B cell (primary cell): Measurements from ENCODE around the gene INTS3. TPM values are rescaled to one million over a fixed set of nuclear protein-coding genes. Genes with fewer than 3 reads are reported as not detected.

Source experiments
- ATAC-seq: fragments of 200-7000 bp; cut with Tn5 transposase; one replicate; pipeline ENCODE4 v1.10.0; 2021; ENCODE audit warnings: low read depth, mild to moderate bottlenecking, moderate number of reproducible peaks, moderate library complexity
- CTCF ChIA-PET: fragments of 350-600 bp; sonication (Branson Sonifier 250); formaldehyde crosslinking; loops from one replicate; lab custom pipeline; 2021; ENCODE audit warnings: antibody characterized with exemption, inconsistent platforms; lab: Charles Lee
- POLR2A ChIA-PET: fragments of 350-600 bp; sonication (Branson Sonifier 250); formaldehyde crosslinking; loops from one replicate; lab custom pipeline; 2021; ENCODE audit warnings: antibody characterized with exemption; lab: Charles Lee
- DNase-seq: peaks from one replicate; pipeline ENCODE4 v3.0.0; 2013
- H2AFZ ChIP-seq: 2 replicates; pipeline ENCODE4 v1.6.1; 2012; ENCODE audit warnings: mild to moderate bottlenecking, low read depth, low read length; ENCODE audit not compliant: insufficient read depth, poor library complexity, severe bottlenecking
- H3K27ac ChIP-seq, 2 donors: 1 replicate in 1 of 2; 2 replicates in 1 of 2; pipeline ENCODE4 v1.5.1; 2012 to 2013; ENCODE audit warnings: low read length in 2 of 2, mild to moderate bottlenecking in 2 of 2, moderate library complexity in 1 of 2
- H3K27me3 ChIP-seq, 4 experiments: fragments of 200-600 bp in 1 of 4; sonication (generic) in 1 of 4; replicated peaks in 1 of 4; 1 replicate in 2 of 4; 2 replicates in 2 of 4; pipeline versions ENCODE4 v1.6.1 to v1.7.0; 2013 to 2016; ENCODE audit warnings: low read length in 3 of 4, mild to moderate bottlenecking in 2 of 4, mixed read lengths in 1 of 4, moderate library complexity in 1 of 4; ENCODE audit not compliant: insufficient read depth in 4 of 4, control insufficient read depth in 3 of 4; ENCODE audit errors: control extremely low read depth in 1 of 4
- H3K36me3 ChIP-seq, 2 experiments: replicated peaks in 1 of 2; 1 replicate in 1 of 2; 2 replicates in 1 of 2; pipeline versions ENCODE4 v1.6.1 to v1.7.1; 2013; ENCODE audit warnings: low read length in 1 of 2; ENCODE audit not compliant: insufficient read depth in 2 of 2, control insufficient read depth in 1 of 2; ENCODE audit errors: control extremely low read depth in 1 of 2, extremely low read depth in 1 of 2
- H3K4me1 ChIP-seq, 2 donors: fragments of 200-600 bp in 1 of 2; sonication (generic) in 1 of 2; 1 replicate in 1 of 2; 2 replicates in 1 of 2; pipeline versions ENCODE4 v1.5.1 to v1.6.1; 2013 to 2017; ENCODE audit warnings: low read length in 2 of 2; ENCODE audit not compliant: control insufficient read depth in 2 of 2, insufficient read depth in 2 of 2
- H3K4me2 ChIP-seq: replicated peaks from 2 replicates; pipeline ENCODE3; 2012; ENCODE audit warnings: mild to moderate bottlenecking, low read depth, low read length; ENCODE audit not compliant: poor library complexity, severe bottlenecking
- H3K4me3 ChIP-seq, 5 experiments: fragments of 200-600 bp in 1 of 5; sonication (generic) in 1 of 5; 1 replicate in 3 of 5; 2 replicates in 2 of 5; pipeline versions ENCODE4 v1.5.1 to v1.7.0; 2011 to 2016; ENCODE audit warnings: low read length in 4 of 5, mild to moderate bottlenecking in 4 of 5, low read depth in 2 of 5, control low read depth in 1 of 5, moderate library complexity in 1 of 5; ENCODE audit not compliant: insufficient read depth in 1 of 5; ENCODE audit errors: control extremely low read depth in 1 of 5, extremely low read depth in 1 of 5
- H3K79me2 ChIP-seq: fragments of 200-600 bp; sonication (generic); one replicate; pipeline ENCODE4 v1.6.0; 2016; ENCODE audit warnings: low read length; ENCODE audit not compliant: control insufficient read depth, insufficient read depth
- H3K9ac ChIP-seq: fragments of 200-600 bp; sonication (generic); 2 replicates; pipeline ENCODE4 v1.6.1; 2017; ENCODE audit warnings: mild to moderate bottlenecking, low read length, moderate library complexity
- H3K9me3 ChIP-seq, 3 donors: one replicate each; pipeline versions ENCODE4 v1.6.1 to v1.7.1; 2013; ENCODE audit warnings: low read length in 2 of 3; ENCODE audit not compliant: control insufficient read depth in 2 of 3, insufficient read depth in 1 of 3; ENCODE audit errors: control extremely low read depth in 1 of 3
- H4K20me1 ChIP-seq: 2 replicates; pipeline ENCODE4 v1.6.0; 2012; ENCODE audit warnings: mild to moderate bottlenecking, low read length; ENCODE audit not compliant: insufficient read depth, control insufficient read depth, poor library complexity, severe bottlenecking
- H3K27ac Mint-ChIP-seq: one replicate; pipeline ENCODE4 v1.8.0; 2021; ENCODE audit warnings: mixed read lengths
- H3K27me3 Mint-ChIP-seq: one replicate; pipeline ENCODE4 v1.8.0; 2021; ENCODE audit warnings: mixed read lengths
- H3K4me1 Mint-ChIP-seq: one replicate; pipeline ENCODE4 v1.8.0; 2021; ENCODE audit warnings: mixed read lengths
- H3K4me3 Mint-ChIP-seq: one replicate; pipeline ENCODE4 v1.8.0; 2021; ENCODE audit warnings: mixed read lengths
- H3K9me3 Mint-ChIP-seq: one replicate; pipeline ENCODE4 v1.8.0; 2022; ENCODE audit warnings: mixed read lengths; ENCODE audit not compliant: insufficient read depth
- EZH2 ChIP-seq: IDR thresholded peaks from 2 replicates; pipeline ENCODE4 v1.6.1; 2012; ENCODE audit warnings: borderline replicate concordance, low read depth, mild to moderate bottlenecking, moderate library complexity, low read length; ENCODE audit not compliant: insufficient read depth, poor library complexity, severe bottlenecking
- WGBS: methylation state at CpG from one replicate; pipeline ENCODE4 v1.1.5; 2013; ENCODE audit warnings: missing lambda C conversion rate; ENCODE audit not compliant: insufficient coverage; 5-methylcytosine and 5-hydroxymethylcytosine counted together
- intact Hi-C: fragments of 100-400 bp; cut with micrococcal nuclease; formaldehyde crosslinking; loops from one replicate; pipeline ENCODE4 v1.10.0; 2022
- polyA plus RNA-seq: library from polyadenylated mRNA; depleted of rRNA; stranded (reverse); fragments of >200 nt; gene quantifications from 2 replicates; pipeline ENCODE4 v1.2.3, GENCODE V29; 2012
- total RNA-seq, 2 donors: library from RNA; stranded (reverse); fragments of 120-200 nt in 1 of 2; gene quantifications; 1 replicate in 1 of 2; 2 replicates in 1 of 2; pipeline versions ENCODE4 v1.2.3 to v1.2.4, GENCODE V29; 2013 to 2022
- TF ChIP-seq, protein P1 (sequence below): fragments of 200-600 bp; IDR thresholded peaks from one replicate; pipeline ENCODE4 v1.8.0; 2022; ENCODE audit warnings: antibody characterized with exemption, mild to moderate bottlenecking

INTS3 gene
- total and polyA plus RNA-seq, 2 donors (not counting 1 experiment from before 2014, with no cell fraction given), result 69.1 to 84.1 TPM

DNA sequence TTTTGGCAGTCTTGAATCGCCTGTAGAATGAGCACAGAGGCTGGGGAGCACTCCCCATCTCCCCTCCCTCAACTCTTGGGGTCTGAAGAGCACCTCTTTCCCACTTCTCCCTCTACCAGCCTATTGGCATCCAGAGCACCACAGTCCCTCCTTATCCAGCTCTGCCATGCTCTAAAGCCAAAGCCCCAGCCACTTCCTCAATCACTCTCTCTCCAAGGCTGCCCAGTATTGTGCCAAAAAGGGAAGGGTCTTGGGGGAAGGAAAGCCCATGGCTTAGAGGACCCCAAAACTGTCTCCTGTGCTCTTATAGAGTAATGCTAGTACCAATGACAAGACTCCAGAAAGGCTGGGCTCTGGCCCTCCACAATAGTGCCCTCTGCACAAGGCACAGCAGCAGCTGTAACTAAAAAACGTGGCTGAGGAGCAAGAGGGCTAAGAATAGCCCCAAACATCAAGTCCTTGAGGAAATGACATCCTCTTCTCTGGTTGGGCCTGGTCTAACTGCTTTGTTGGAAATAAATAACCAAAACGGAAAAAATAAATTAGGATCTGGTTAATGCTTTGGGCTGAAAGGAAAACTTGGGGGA is 75.7 kb downstream of the INTS3 start:
- Histone ChIP-seq H4K20me1 (no peaks in the 10 kb centered on the region), H3K27ac (peak overlapping the region in 1 of 2 donors; percentile 7), H2AFZ (no peak overlapping the region), H3K4me3 (no peak overlapping the region), H3K4me1 (peaks cover 22 to 33% of the 10 kb centered on the region in 2 donors), H3K36me3 (peaks cover 0 to 18% of the 10 kb centered on the region in 2 experiments), H3K9ac (no peak overlapping the region), H3K27me3 (no peaks in the 10 kb centered on the region), H3K4me2 (no peak overlapping the region), H3K9me3 (no peaks in the 10 kb centered on the region), H3K79me2 (peaks cover 18% of the 10 kb centered on the region)
- peaks cover 30% of the 10 kb centered on the region for H3K4me1 Mint-ChIP-seq
- WGBS, result 65% methylated on average over 3 of the region's 3 CpGs
- no peak overlapping the region for H3K4me3 Mint-ChIP-seq
- peak overlapping the region; percentile 74 for H3K27ac Mint-ChIP-seq
- ChIA-PET POLR2A (interaction anchor here (0.9 kb wide), 1 partner anchor 187 kb away, joined by 3 read pairs; the partner anchor contains the start of gene RPS27), CTCF (interaction anchor here (1.6 to 5.4 kb wide), 2 partner anchors 116 to 183 kb away, joined by 4 to 39 read pairs; partner anchors contain the start of gene RAB13)
- ATAC-seq (no peak), DNase-seq (no peak)
- no peak for TF ChIP-seq EZH2
- TF ChIP-seq, protein P1, sequence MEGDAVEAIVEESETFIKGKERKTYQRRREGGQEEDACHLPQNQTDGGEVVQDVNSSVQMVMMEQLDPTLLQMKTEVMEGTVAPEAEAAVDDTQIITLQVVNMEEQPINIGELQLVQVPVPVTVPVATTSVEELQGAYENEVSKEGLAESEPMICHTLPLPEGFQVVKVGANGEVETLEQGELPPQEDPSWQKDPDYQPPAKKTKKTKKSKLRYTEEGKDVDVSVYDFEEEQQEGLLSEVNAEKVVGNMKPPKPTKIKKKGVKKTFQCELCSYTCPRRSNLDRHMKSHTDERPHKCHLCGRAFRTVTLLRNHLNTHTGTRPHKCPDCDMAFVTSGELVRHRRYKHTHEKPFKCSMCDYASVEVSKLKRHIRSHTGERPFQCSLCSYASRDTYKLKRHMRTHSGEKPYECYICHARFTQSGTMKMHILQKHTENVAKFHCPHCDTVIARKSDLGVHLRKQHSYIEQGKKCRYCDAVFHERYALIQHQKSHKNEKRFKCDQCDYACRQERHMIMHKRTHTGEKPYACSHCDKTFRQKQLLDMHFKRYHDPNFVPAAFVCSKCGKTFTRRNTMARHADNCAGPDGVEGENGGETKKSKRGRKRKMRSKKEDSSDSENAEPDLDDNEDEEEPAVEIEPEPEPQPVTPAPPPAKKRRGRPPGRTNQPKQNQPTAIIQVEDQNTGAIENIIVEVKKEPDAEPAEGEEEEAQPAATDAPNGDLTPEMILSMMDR, result no peak
- intact Hi-C loops, result loop anchor here (2.0 kb wide), 2 partner anchors 13 to 21 kb away; no protein-coding TSS in a partner anchor
- H3K9me3 Mint-ChIP-seq, result no peaks in the 10 kb centered on the region
- H3K27me3 Mint-ChIP-seq, result no peaks in the 10 kb centered on the region

DNA sequence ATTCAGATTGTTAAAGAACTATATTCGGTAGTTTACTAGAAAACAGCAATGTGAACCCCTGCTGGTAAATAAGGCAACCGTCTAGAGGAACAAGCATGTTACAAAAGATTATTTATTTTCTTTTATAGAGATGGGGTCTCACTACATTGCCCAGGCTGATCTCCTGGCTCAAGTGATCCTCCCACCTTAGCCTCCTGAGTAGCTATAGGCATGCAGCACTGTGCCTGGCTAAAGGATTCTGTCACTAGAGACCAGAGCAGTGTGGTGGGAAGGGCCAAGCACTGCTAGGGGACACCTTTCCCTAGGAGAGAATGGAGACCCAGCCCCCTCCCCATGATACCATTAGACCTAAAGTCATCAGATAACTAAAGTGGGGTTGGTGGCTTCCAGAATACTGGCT is 76.3 kb downstream of the INTS3 start:
- CTCF ChIA-PET, result interaction anchor here (5.4 kb wide), 1 partner anchor 182 kb away, joined by 39 read pairs; the partner anchor contains the start of gene RAB13
- Histone ChIP-seq H2AFZ (no peak overlapping the region), H3K4me2 (no peak overlapping the region)

More for the DNA sequence above, 76.3 kb downstream of the INTS3 start:
- no peaks in the 10 kb centered on the region for H3K9me3 Mint-ChIP-seq
- Histone ChIP-seq H3K4me3 (no peak overlapping the region), H3K36me3 (peaks cover 2 to 21% of the 10 kb centered on the region in 2 experiments), H3K9ac (no peak overlapping the region), H3K27me3 (no peaks in the 10 kb centered on the region), H3K9me3 (no peaks in the 10 kb centered on the region), H4K20me1 (no peaks in the 10 kb centered on the region), H3K27ac (peak overlapping the region; percentile 62 to 82), H3K79me2 (peaks cover 18% of the 10 kb centered on the region), H3K4me1 (peaks cover 22 to 33% of the 10 kb centered on the region in 2 donors)
- H3K4me3 Mint-ChIP-seq, result no peak overlapping the region
- no peak for DNase-seq
- peaks cover 30% of the 10 kb centered on the region for H3K4me1 Mint-ChIP-seq
- ATAC-seq, result no peak
- 80% methylated on average over 1 of the region's 2 CpGs for WGBS
- POLR2A ChIA-PET, result interaction anchor here (1.8 kb wide), 1 partner anchor 163 kb away, joined by 5 read pairs; the partner anchor contains the start of gene CREB3L4
- TF ChIP-seq, protein P1, result no peak
- no peak for TF ChIP-seq EZH2
- H3K27ac Mint-ChIP-seq, result peak overlapping the region; percentile 71
- no peaks in the 10 kb centered on the region for H3K27me3 Mint-ChIP-seq
- intact Hi-C loops, result loop anchor here (2.0 kb wide), 2 partner anchors 13 to 21 kb away; no protein-coding TSS in a partner anchor
